Mucosa of rectum (tissue), 2 donors: ENCODE measurements around the gene DHX9.
"Not testable (repeated sequence)": the region's sequence is repeated elsewhere in the genome, so short reads cannot be mapped to it uniquely, and the experiment has no call there.

Source experiments
- H3K27ac ChIP-seq, 2 donors: one replicate each; pipeline ENCODE4 v1.7.0; 2013; ENCODE audit warnings: inconsistent platforms in 2 of 2, low read depth in 2 of 2, low read length in 2 of 2
- H3K27me3 ChIP-seq, 2 donors: one replicate each; pipeline ENCODE4 v1.7.0; 2013; ENCODE audit warnings: low read length in 2 of 2; ENCODE audit not compliant: control insufficient read depth in 2 of 2, insufficient read depth in 2 of 2
- H3K36me3 ChIP-seq, 2 donors: one replicate each; pipeline ENCODE4 v1.7.0; 2013; ENCODE audit warnings: low read length in 2 of 2; ENCODE audit not compliant: control insufficient read depth in 2 of 2, insufficient read depth in 2 of 2
- H3K4me1 ChIP-seq, 2 donors: one replicate each; pipeline ENCODE4 v1.7.0; 2013; ENCODE audit warnings: low read length in 2 of 2, mild to moderate bottlenecking in 1 of 2; ENCODE audit not compliant: control insufficient read depth in 2 of 2, insufficient read depth in 2 of 2
- H3K4me3 ChIP-seq, 2 donors: one replicate each; pipeline ENCODE4 v1.7.0; 2013; ENCODE audit warnings: low read length in 2 of 2
- H3K9ac ChIP-seq, 2 donors: one replicate each; pipeline ENCODE4 v1.7.0; 2013; ENCODE audit warnings: low read length in 2 of 2, low read depth in 1 of 2, mild to moderate bottlenecking in 1 of 2
- H3K9me3 ChIP-seq, 2 donors: one replicate each; pipeline ENCODE4 v1.7.0; 2013; ENCODE audit warnings: low read length in 2 of 2; ENCODE audit not compliant: control insufficient read depth in 2 of 2
- donor health status: healthy.
- donor health status: Normal muscosa, but diverticular disease.

The DHX9 gene

DNA sequence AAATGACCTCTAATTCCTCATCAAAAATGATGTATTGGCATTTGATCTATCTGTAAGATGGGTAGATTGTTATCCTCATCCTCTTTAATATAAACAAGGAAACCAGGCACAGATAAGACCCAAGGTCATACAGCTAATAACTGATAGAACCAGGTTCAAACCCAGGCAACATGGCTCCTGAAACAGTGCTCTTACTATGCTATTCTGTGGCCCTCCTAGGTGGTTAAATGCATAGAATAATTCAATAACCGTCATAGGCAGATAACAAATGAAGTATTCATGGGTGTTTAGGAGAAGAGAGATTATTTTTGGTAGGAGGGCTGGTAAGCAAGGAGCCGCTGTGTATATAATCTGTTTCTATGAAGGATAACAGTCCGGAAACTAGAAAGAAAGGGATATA, 46.4 kb downstream of the DHX9 start:
- Histone ChIP-seq H3K27me3 (no peaks in the 10 kb centered on the region), H3K27ac (no peak overlapping the region), H3K4me3 (no peak overlapping the region), H3K9ac (no peak overlapping the region), H3K4me1 (no peaks in the 10 kb centered on the region), H3K9me3 (no peaks in the 10 kb centered on the region), H3K36me3 (peaks cover 73 to 76% of the 10 kb centered on the region in 2 donors)

GRCh38 chr1:182886985-182887384, 47.8 kb downstream of the DHX9 start:
- Histone ChIP-seq H3K4me1 (no peaks in the 10 kb centered on the region), H3K9me3 (no peaks in the 10 kb centered on the region), H3K9ac (no peak overlapping the region), H3K36me3 (peaks cover 59 to 62% of the 10 kb centered on the region in 2 donors), H3K4me3 (no peak overlapping the region), H3K27ac (no peak overlapping the region), H3K27me3 (no peaks in the 10 kb centered on the region)

DNA sequence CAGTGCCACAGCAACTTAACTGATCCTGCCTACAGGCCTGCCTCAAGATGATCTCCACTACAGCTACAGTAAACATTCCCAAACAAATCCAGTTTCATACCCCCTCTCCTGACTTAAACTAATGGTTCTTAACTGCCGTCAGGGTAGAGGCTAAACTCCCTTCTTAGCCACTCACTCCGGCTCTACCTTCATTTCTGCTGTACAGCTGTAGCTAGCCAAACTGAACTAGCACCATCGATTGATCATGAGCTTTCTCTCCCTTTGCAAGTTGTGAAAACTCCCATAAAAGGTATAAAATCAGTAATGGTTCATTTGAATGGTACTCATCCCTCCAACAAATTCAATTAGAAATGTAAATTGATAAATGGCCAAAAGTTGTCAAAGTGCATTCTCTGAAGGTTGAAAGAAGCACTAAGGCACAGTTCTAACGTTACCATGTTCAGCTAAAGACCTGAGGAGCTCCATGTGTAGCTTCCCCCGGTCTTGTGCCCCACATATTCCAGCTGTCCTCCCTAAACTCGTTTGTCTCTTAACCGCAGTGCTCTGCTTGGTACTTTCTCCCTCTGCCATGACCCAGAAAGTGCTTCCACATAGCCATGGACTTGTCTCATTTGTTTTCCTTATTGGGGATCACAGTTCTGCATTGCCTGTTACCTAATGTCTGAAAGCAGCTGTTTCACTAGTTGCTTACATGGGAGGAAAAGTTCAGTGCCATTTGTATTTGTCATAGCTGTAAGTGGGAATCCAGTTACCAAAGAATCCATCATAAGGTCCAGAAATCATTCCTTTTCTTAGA, 49.8 kb downstream of the DHX9 start:
- H3K4me1 ChIP-seq = no peaks in the 10 kb centered on the region
- no peak overlapping the region for H3K9ac ChIP-seq
- H3K27ac ChIP-seq = no peak overlapping the region
- peaks cover 44 to 46% of the 10 kb centered on the region in 2 donors for H3K36me3 ChIP-seq
- H3K27me3 ChIP-seq = no peaks in the 10 kb centered on the region
- H3K9me3 ChIP-seq = no peaks in the 10 kb centered on the region
- H3K4me3 ChIP-seq = no peak overlapping the region

GRCh38 chr1:182889997-182890396, 50.9 kb downstream of the DHX9 start:
- H3K9me3 ChIP-seq = no peaks in the 10 kb centered on the region
- peaks cover 36 to 38% of the 10 kb centered on the region in 2 donors for H3K36me3 ChIP-seq
- no peak overlapping the region for H3K9ac ChIP-seq
- no peak overlapping the region for H3K27ac ChIP-seq
- no peaks in the 10 kb centered on the region for H3K27me3 ChIP-seq
- H3K4me1 ChIP-seq = no peaks in the 10 kb centered on the region
- no peak overlapping the region for H3K4me3 ChIP-seq

DNA sequence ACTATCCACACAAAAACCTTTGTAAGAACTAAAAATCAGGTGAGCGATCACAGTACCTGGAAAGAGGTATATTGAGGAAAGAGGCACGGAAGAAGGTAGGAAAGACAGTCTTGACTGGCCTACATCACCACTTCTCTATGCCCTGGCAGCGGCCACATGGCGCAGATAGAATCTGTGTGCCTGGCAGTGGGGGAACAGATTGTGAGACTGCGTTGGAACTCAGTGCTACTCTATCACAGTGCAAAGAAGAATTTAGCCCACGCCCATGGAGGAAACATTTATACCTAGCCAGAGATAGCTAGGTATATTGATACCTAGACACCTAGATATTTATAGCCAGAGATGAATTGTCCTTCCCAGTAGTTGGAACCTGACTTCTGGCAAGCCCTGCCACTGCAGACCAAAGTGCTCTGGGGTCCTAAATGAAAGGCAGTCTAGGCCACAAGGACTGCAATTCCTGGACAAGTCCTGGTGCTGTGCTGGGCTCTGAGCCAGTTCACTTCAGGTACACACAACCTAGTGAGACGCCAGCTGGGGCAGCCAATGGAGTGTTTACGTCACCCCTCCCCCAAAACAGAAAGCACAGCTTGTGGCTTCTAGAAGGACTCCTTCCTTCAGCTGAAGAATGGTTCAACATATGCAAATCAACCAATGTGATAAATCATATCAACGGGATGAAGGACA, 51.9 kb downstream of the DHX9 start:
- Histone ChIP-seq H3K27ac (no peak overlapping the region), H3K27me3 (no peaks in the 10 kb centered on the region), H3K36me3 (peaks cover 29 to 30% of the 10 kb centered on the region in 2 donors), H3K4me3 (no peak overlapping the region), H3K9ac (no peak overlapping the region), H3K9me3 (no peaks in the 10 kb centered on the region), H3K4me1 (no peaks in the 10 kb centered on the region)

- no peaks in the 10 kb centered on the region for H3K9me3 ChIP-seq
- no peak overlapping the region for H3K4me3 ChIP-seq
- H3K36me3 ChIP-seq = no peaks in the 10 kb centered on the region
- no peaks in the 10 kb centered on the region for H3K27me3 ChIP-seq
- no peak overlapping the region for H3K9ac ChIP-seq
- H3K4me1 ChIP-seq = no peaks in the 10 kb centered on the region
- no peak overlapping the region for H3K27ac ChIP-seq
Measured at GRCh38 chr1:182897696-182898095, 58.5 kb downstream of the DHX9 start.

DNA sequence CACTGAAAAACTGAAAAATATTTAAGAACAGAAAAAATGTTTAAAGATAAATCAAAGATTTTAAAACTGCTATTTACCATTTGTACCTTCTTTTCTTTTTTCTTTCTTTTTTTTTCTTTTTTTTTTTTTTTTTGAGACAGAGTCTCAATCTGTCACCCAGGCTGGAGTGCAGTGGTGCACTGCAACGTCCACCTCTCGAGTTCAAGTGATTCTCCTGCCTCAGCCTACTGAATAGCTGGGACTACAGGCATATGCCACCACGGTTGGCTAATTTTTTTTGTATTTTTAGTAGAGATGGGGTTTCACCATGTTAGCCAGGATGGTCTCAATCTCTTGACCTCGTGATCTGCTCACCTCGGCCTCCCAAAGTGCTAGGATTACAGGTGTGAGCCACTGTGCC, 62.8 kb downstream of the DHX9 start:
- not testable (repeated sequence) for H3K9ac ChIP-seq, H3K9me3 ChIP-seq, H3K27me3 ChIP-seq, H3K27ac ChIP-seq, H3K4me3 ChIP-seq, H3K4me1 ChIP-seq, H3K36me3 ChIP-seq

- Histone ChIP-seq H3K36me3 (no peaks in the 10 kb centered on the region), H3K9ac (no peak overlapping the region), H3K4me3 (no peak overlapping the region), H3K27me3 (no peaks in the 10 kb centered on the region), H3K4me1 (no peaks in the 10 kb centered on the region), H3K27ac (no peak overlapping the region), H3K9me3 (no peaks in the 10 kb centered on the region)
Measured at GRCh38 chr1:182905321-182905720, 66.2 kb downstream of the DHX9 start.

GRCh38 chr1:182909578-182909977, 70.4 kb downstream of the DHX9 start:
- H3K27ac ChIP-seq = no peak overlapping the region
- no peaks in the 10 kb centered on the region for H3K9me3 ChIP-seq
- no peak overlapping the region for H3K9ac ChIP-seq
- H3K4me3 ChIP-seq = no peak overlapping the region
- H3K4me1 ChIP-seq = no peaks in the 10 kb centered on the region
- no peaks in the 10 kb centered on the region for H3K27me3 ChIP-seq
- H3K36me3 ChIP-seq = no peaks in the 10 kb centered on the region

- no peak overlapping the region for H3K9ac ChIP-seq
- no peak overlapping the region for H3K27ac ChIP-seq
- no peaks in the 10 kb centered on the region for H3K27me3 ChIP-seq
- no peaks in the 10 kb centered on the region for H3K4me1 ChIP-seq
- H3K9me3 ChIP-seq = no peaks in the 10 kb centered on the region
- H3K36me3 ChIP-seq = no peaks in the 10 kb centered on the region
- H3K4me3 ChIP-seq = no peak overlapping the region
Measured at GRCh38 chr1:182910143-182910542, 71.0 kb downstream of the DHX9 start.
